HG02623 (cell line): ENCODE results near the gene SCNN1B.
"Not testable (repeated sequence)": the region's sequence is repeated elsewhere in the genome, so short reads cannot be mapped to it uniquely, and the experiment has no call there.

Experiments
- ATAC-seq: cut with Tn5 transposase; IDR thresholded peaks from one replicate; pipeline ENCODE4 v1.9.1; 2021; ENCODE audit warnings: moderate library complexity; ENCODE audit not compliant: unreplicated experiment

SCNN1B gene

GRCh38 chr16:23353440-23353839 lies 51.3 kb downstream of the SCNN1B start:
- ATAC-seq: no peak

GRCh38 chr16:23354246-23354645 lies 52.1 kb downstream of the SCNN1B start:
- no peak for ATAC-seq

GRCh38 chr16:23355106-23355670 lies 53.1 kb downstream of the SCNN1B start:
- ATAC-seq: no peak

GRCh38 chr16:23356941-23357340 lies 54.8 kb downstream of the SCNN1B start:
- ATAC-seq: no peak

GRCh38 chr16:23357761-23358290 lies 55.7 kb downstream of the SCNN1B start:
- no peak for ATAC-seq

- ATAC-seq: no peak
These were observed 57.1 kb downstream of the SCNN1B start for GRCh38 chr16:23359092-23359760.

- no peak for ATAC-seq
These were observed 60.6 kb downstream of the SCNN1B start for GRCh38 chr16:23362460-23363317.

- no peak for ATAC-seq
These were observed 63.6 kb downstream of the SCNN1B start for GRCh38 chr16:23365602-23366240.

GRCh38 chr16:23366341-23366740 lies 64.2 kb downstream of the SCNN1B start:
- not testable (repeated sequence) for ATAC-seq

GRCh38 chr16:23367564-23367963 lies 65.5 kb downstream of the SCNN1B start:
- ATAC-seq: no peak

GRCh38 chr16:23367988-23368387 lies 65.9 kb downstream of the SCNN1B start:
- ATAC-seq: no peak

GRCh38 chr16:23368469-23368868 lies 66.4 kb downstream of the SCNN1B start:
- no peak for ATAC-seq

- no peak for ATAC-seq
These were observed 67.3 kb downstream of the SCNN1B start for GRCh38 chr16:23369416-23369815.

GRCh38 chr16:23371368-23371767 lies 69.3 kb downstream of the SCNN1B start:
- no peak for ATAC-seq

- ATAC-seq: no peak
These were observed 71.5 kb downstream of the SCNN1B start for GRCh38 chr16:23373436-23374219.

GRCh38 chr16:23374721-23375510 lies 72.8 kb downstream of the SCNN1B start:
- ATAC-seq: no peak

GRCh38 chr16:23375643-23376042 lies 73.5 kb downstream of the SCNN1B start:
- no peak for ATAC-seq

GRCh38 chr16:23377071-23377931 lies 75.2 kb downstream of the SCNN1B start:
- ATAC-seq: no peak

- ATAC-seq: no peak
These were observed 76.2 kb downstream of the SCNN1B start for GRCh38 chr16:23378256-23378655.
